Chondrocyte (in vitro differentiated cells): ENCODE measurements around the gene EPHB1. TPM values are rescaled to one million over a fixed set of nuclear protein-coding genes. Genes with fewer than 3 reads are reported as not detected.

Source experiments
- DNase-seq: peaks from one replicate; pipeline ENCODE4 v3.0.0; 2021; ENCODE audit warnings: mixed read lengths, low spot score
- H3K27ac Mint-ChIP-seq: one replicate; pipeline ENCODE4 v1.8.0; 2021; ENCODE audit warnings: mild to moderate bottlenecking, moderate library complexity, mixed read lengths; ENCODE audit not compliant: unreplicated experiment
- H3K27me3 Mint-ChIP-seq: 2 replicates; pipeline ENCODE4 v1.8.0; 2021; ENCODE audit warnings: low read depth, mixed read lengths
- H3K36me3 Mint-ChIP-seq: 2 replicates; pipeline ENCODE4 v1.8.0; 2021; ENCODE audit warnings: low read depth, mixed read lengths
- H3K4me1 Mint-ChIP-seq: 2 replicates; pipeline ENCODE4 v1.8.0; 2021; ENCODE audit warnings: low read depth, mild to moderate bottlenecking, mixed read lengths
- H3K4me3 Mint-ChIP-seq: one replicate; pipeline ENCODE4 v1.8.0; 2021; ENCODE audit warnings: mild to moderate bottlenecking, moderate library complexity, mixed read lengths; ENCODE audit not compliant: unreplicated experiment
- H3K9me3 Mint-ChIP-seq: 2 replicates; pipeline ENCODE4 v1.8.0; 2021; ENCODE audit warnings: low read depth, mixed read lengths
- long read RNA-seq: library from polyadenylated mRNA; stranded (forward); transcript quantifications from one replicate; pipeline ENCODE4 v2.0.0, GENCODE V29; 2021
- total RNA-seq: library from RNA; stranded (reverse); gene quantifications from 3 replicates; pipeline ENCODE4 v1.2.1, GENCODE V29; 2021
- TF ChIP-seq, protein P1 (sequence below): fragments of 200-600 bp; sonication (generic); IDR thresholded peaks from 2 replicates; pipeline ENCODE4 v1.5.0; 2021; ENCODE audit warnings: antibody characterized with exemption, mild to moderate bottlenecking, moderate library complexity

EPHB1 gene
- total RNA-seq = 1.0 to 1.7 TPM (median 1.6 TPM) in 3 replicates
- long read RNA-seq, full-length matches to known transcripts = 1 of 5 reads
- long read RNA-seq, partial matches to known transcripts = 3 of 5 reads
- long read RNA-seq, other reads (novel, unspliced or antisense) = 1 of 5 reads

DNA sequence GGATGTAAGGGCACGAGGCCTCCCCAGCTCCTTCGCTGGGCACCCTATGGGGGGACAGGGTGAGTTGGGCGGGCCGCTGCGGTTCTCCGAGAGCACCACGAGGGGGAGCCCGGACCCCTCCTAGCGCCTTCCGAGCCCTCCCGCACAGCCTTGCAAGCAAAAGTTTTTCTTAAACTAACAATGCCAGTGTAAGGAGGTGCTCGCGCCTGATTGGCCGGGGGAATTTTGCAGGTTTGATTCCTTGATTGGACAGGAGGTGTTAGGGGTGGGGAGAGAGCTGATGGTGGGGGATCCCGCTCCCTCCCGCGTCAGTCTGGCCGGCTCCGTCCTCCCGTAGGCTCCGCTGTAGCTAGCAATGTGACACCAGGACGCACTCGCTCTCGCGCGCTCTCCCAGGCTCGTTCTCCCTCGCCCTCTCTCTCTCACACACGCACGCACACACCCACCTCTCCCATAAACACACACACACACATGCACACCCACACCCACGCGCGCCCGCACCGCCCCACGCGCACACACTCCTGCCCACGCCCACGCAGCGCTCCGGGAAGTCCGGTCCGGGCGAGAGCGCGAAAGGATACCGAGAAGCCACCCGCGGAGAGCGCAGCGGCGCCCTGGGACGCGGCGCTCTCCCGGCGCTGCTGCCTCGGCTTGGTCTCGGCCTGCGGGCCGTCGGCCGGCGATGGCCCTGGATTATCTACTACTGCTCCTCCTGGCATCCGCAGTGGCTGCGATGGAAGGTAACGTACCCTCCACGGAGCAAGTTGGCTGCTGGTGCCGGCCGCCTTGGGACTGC lies at the start of gene EPHB1:
Gene EPHB1 (plus strand): TSS at position 311 of the 796 bp plus-strand sequence.
- TF ChIP-seq, protein P1, sequence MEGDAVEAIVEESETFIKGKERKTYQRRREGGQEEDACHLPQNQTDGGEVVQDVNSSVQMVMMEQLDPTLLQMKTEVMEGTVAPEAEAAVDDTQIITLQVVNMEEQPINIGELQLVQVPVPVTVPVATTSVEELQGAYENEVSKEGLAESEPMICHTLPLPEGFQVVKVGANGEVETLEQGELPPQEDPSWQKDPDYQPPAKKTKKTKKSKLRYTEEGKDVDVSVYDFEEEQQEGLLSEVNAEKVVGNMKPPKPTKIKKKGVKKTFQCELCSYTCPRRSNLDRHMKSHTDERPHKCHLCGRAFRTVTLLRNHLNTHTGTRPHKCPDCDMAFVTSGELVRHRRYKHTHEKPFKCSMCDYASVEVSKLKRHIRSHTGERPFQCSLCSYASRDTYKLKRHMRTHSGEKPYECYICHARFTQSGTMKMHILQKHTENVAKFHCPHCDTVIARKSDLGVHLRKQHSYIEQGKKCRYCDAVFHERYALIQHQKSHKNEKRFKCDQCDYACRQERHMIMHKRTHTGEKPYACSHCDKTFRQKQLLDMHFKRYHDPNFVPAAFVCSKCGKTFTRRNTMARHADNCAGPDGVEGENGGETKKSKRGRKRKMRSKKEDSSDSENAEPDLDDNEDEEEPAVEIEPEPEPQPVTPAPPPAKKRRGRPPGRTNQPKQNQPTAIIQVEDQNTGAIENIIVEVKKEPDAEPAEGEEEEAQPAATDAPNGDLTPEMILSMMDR = peak; percentile 97
- H3K9me3 Mint-ChIP-seq = no peaks in the 10 kb centered on the region
- peak within 1 kb of the TSS; percentile 89 for H3K27ac Mint-ChIP-seq
- DNase-seq = no peak
- H3K36me3 Mint-ChIP-seq = no peaks in the 10 kb centered on the region
- H3K4me3 Mint-ChIP-seq = peak within 1 kb of the TSS; percentile 96
- peaks cover 20% of the 10 kb centered on the region for H3K4me1 Mint-ChIP-seq
- H3K27me3 Mint-ChIP-seq = peaks cover 29% of the 10 kb centered on the region

DNA sequence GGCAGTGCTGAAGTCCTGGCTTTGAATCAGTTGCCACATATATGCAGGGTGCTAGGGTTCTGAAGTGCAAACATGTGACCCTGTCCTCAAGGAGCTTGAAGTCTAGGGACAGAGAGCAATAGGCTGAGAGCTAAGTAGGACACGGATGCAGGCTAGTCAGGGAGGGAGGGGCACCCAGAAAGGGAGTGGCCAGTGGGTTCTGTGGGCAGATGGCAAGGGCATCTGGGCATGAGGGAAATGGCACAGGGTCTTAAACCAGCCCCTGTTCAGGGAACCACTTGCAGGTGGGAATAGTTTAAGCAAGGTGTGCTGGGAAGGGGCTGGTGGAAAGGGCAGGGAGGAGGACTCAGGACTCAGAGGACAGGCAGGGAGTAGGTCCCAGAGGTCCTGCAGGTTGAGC lies 46.4 kb upstream of the EPHB1 start:
- Mint-ChIP-seq H3K4me3 (no peak overlapping the region), H3K4me1 (no peaks in the 10 kb centered on the region), H3K9me3 (peaks cover 8% of the 10 kb centered on the region), H3K27me3 (peaks cover 16% of the 10 kb centered on the region), H3K27ac (no peak overlapping the region), H3K36me3 (no peaks in the 10 kb centered on the region)
- DNase-seq = no peak
- TF ChIP-seq, protein P1 = no peak

- Mint-ChIP-seq H3K27me3 (peaks cover 15% of the 10 kb centered on the region), H3K27ac (no peak overlapping the region), H3K4me3 (no peak overlapping the region), H3K4me1 (no peaks in the 10 kb centered on the region), H3K36me3 (no peaks in the 10 kb centered on the region), H3K9me3 (peaks cover 8% of the 10 kb centered on the region)
- DNase-seq = no peak
- TF ChIP-seq, protein P1 = no peak
These were observed 45.9 kb upstream of the EPHB1 start for GRCh38 chr3:134749174-134749573.

- no peak overlapping the region for H3K4me3 Mint-ChIP-seq
- no peak for DNase-seq
- H3K9me3 Mint-ChIP-seq = peaks cover 5% of the 10 kb centered on the region
- no peaks in the 10 kb centered on the region for H3K4me1 Mint-ChIP-seq
- TF ChIP-seq, protein P1 = no peak
- H3K27ac Mint-ChIP-seq = no peak overlapping the region
- no peaks in the 10 kb centered on the region for H3K36me3 Mint-ChIP-seq
- peaks cover 14% of the 10 kb centered on the region for H3K27me3 Mint-ChIP-seq
These were observed 45.1 kb upstream of the EPHB1 start for GRCh38 chr3:134749802-134750553.

DNA sequence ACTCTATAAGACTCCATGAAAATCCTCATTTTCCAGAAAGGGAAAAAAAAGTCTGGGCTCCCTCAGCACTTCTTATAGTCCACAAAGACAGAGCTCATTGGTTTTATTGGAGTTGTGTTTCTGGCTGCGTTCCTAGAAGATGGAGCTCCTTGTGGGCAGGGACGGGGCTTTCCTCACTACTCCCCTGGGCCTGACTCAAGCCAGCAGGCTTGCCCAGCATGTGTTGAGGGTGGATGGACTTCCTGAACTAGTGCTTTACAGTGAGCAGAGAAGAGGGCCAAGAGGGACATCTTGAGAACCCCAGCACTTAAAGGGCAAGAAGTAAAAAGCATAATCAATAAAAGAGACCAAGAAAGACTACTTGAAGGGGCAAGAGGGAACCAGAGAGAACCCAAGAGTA lies 43.2 kb upstream of the EPHB1 start:
- no peak for DNase-seq
- Mint-ChIP-seq H3K4me1 (no peaks in the 10 kb centered on the region), H3K9me3 (no peaks in the 10 kb centered on the region), H3K27me3 (peaks cover 10% of the 10 kb centered on the region), H3K27ac (no peak overlapping the region), H3K36me3 (no peaks in the 10 kb centered on the region), H3K4me3 (no peak overlapping the region)
- TF ChIP-seq, protein P1 = no peak
